ENCODE data around the gene AFG1L.

DNA sequence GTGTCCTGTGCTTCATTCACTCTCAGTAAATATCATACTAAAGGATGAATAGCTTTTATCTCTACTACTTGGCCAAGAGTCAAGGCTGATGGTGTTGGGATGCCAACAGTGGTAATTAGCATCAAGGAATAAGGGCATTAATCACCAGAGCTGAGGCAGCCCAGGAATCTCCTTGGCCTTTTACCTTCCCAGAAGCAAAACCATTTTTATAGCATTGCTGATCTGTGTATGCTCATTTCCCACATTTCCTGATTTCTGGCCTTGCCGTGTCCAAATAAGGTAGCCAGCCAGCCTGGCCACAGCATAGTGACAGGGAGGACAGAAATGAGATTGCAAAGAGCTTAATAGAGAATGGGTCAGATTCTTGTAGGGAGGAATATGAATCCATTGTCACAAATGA, 189.2 kb downstream of the AFG1L start:
- TF ChIP-seq, protein P1, sequence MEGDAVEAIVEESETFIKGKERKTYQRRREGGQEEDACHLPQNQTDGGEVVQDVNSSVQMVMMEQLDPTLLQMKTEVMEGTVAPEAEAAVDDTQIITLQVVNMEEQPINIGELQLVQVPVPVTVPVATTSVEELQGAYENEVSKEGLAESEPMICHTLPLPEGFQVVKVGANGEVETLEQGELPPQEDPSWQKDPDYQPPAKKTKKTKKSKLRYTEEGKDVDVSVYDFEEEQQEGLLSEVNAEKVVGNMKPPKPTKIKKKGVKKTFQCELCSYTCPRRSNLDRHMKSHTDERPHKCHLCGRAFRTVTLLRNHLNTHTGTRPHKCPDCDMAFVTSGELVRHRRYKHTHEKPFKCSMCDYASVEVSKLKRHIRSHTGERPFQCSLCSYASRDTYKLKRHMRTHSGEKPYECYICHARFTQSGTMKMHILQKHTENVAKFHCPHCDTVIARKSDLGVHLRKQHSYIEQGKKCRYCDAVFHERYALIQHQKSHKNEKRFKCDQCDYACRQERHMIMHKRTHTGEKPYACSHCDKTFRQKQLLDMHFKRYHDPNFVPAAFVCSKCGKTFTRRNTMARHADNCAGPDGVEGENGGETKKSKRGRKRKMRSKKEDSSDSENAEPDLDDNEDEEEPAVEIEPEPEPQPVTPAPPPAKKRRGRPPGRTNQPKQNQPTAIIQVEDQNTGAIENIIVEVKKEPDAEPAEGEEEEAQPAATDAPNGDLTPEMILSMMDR (IDR thresholded peaks at IDR 0.05; ENCODE audit: low read length), result no peak
- TF ChIP-seq EZH2 (IDR thresholded peaks at IDR 0.05; ENCODE audit: borderline replicate concordance, low read length), result no peak

Measured in OCI-LY1 (cell line).